ENCODE measurements around the gene CCDC34.
"Not testable (repeated sequence)": the region's sequence is repeated elsewhere in the genome, so short reads cannot be mapped to it uniquely, and the experiment has no call there.

Gene CCDC34

DNA sequence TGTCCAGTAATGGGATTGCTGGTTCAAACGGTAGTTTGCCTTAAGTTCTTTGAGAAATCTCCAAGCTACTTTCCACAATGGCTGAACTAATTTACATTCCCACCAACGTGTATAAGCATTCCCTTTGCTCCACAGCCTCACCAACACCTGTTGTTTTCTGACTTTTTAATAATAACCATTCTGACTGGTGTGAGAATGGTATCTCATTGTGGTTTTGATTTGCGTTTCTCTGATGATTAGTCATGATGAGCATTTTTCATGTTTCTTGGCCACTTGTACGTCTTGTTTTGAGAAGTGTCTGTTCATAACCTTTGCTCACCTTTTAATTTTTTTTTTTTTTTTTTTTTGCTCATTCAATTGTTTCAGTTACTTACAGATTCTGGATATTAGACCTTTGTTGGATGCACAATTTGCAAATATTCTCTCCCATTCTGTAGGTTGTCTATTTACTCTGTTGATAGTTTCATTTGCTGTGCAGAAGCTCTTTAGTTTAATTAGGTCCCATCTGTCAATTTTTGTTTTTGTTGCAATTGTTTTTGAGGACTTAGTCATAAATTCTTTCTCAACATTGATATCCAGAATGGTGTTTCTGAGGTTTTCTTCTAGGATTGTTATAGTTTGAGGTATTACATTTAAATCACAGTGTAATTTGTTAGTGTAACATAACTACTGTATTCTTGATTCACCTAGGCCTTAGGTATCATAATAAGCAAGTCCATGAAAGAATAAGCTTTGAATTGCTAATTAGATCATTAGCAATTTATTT lies 33.0 kb downstream of the CCDC34 start:
- Histone ChIP-seq H3K4me3 (no peak overlapping the region), H3K9me3 (no peaks in the 10 kb centered on the region), H3K36me3 (no peaks in the 10 kb centered on the region), H3K27me3 (no peaks in the 10 kb centered on the region), H3K27ac (no peak overlapping the region), H3K4me1 (no peaks in the 10 kb centered on the region)
- intact Hi-C loops (cut with DNase I; ENCODE audit: low total_unique reads), result no loop called here
- TF ChIP-seq, protein P1, sequence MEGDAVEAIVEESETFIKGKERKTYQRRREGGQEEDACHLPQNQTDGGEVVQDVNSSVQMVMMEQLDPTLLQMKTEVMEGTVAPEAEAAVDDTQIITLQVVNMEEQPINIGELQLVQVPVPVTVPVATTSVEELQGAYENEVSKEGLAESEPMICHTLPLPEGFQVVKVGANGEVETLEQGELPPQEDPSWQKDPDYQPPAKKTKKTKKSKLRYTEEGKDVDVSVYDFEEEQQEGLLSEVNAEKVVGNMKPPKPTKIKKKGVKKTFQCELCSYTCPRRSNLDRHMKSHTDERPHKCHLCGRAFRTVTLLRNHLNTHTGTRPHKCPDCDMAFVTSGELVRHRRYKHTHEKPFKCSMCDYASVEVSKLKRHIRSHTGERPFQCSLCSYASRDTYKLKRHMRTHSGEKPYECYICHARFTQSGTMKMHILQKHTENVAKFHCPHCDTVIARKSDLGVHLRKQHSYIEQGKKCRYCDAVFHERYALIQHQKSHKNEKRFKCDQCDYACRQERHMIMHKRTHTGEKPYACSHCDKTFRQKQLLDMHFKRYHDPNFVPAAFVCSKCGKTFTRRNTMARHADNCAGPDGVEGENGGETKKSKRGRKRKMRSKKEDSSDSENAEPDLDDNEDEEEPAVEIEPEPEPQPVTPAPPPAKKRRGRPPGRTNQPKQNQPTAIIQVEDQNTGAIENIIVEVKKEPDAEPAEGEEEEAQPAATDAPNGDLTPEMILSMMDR (IDR thresholded peaks at IDR 0.05), result no peak
- DNase-seq, result no peak

DNA sequence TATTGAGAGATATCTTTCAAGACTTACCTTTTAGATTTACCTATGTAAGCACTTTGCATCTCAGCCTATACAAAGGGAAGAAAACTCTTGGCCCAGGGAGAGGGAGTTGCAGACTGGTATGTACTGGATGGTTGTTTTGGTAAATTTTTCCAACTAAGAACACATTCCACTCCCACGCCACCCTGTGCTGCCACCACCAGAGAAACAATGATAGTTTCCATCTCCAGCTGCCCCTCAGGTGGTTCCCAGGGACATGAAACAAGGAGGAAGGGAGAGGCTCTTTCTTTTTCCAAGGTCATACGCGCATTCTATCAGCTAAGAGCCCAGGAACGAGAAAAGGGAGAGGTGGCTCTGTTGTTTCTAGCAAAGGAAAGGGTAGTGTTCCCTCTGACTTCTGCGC lies 34.4 kb downstream of the CCDC34 start:
- TF ChIP-seq, protein P1 (IDR thresholded peaks at IDR 0.05), result no peak
- H3K9me3 ChIP-seq, result no peaks in the 10 kb centered on the region
- no peak for DNase-seq

DNA sequence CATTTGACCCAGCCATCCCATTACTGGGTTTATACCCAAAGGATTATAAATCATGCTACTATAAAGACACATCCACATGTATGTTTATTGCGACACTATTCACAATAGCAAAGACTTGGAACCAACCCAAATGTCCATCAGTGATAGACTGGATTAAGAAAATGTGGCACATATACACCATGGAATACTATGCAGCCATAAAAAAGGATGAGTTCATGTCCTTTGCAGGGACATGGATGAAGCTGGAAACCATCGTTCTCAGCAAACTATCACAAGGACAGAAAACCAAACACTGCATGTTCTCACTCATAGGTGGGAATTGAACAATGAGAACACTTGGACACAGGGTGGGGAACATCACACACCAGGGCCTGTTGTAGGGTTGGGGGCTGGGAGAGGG lies 36.0 kb downstream of the CCDC34 start:
- H3K36me3 ChIP-seq; H3K4me1 ChIP-seq; H3K27me3 ChIP-seq; H3K9me3 ChIP-seq; H3K4me3 ChIP-seq; DNase-seq; intact Hi-C loops (cut with DNase I; ENCODE audit: low total_unique reads); H3K27ac ChIP-seq: not testable (repeated sequence)

More for the DNA sequence above, 34.4 kb downstream of the CCDC34 start:
- intact Hi-C loops (cut with DNase I; ENCODE audit: low total_unique reads), result no loop called here
- no peaks in the 10 kb centered on the region for H3K27me3 ChIP-seq
- H3K4me3 ChIP-seq, result no peak overlapping the region
- no peak overlapping the region for H3K27ac ChIP-seq
- no peaks in the 10 kb centered on the region for H3K4me1 ChIP-seq
- no peaks in the 10 kb centered on the region for H3K36me3 ChIP-seq

DNA sequence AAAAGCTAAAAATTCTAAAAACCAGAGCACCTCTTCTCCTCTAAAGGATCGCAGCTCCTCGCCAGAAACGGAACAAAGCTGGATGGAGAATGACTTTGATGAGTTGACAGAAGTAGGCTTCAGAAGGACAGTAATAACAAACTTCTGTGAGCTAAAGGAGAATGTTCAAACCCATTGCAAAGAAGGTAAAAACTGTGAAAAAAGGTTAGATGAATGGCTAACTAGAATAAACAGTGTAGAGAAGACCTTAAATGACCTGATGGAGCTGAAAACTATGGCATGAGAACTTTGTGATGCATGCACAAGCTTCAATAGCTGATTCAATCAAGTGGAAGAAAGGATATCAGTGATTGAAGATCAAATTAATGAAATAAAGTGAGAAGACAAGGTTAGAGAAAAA lies 40.8 kb downstream of the CCDC34 start:
- H3K9me3 ChIP-seq; H3K36me3 ChIP-seq; intact Hi-C loops (cut with DNase I; ENCODE audit: low total_unique reads); H3K4me1 ChIP-seq; DNase-seq; H3K4me3 ChIP-seq; H3K27ac ChIP-seq; H3K27me3 ChIP-seq: not testable (repeated sequence)

DNA sequence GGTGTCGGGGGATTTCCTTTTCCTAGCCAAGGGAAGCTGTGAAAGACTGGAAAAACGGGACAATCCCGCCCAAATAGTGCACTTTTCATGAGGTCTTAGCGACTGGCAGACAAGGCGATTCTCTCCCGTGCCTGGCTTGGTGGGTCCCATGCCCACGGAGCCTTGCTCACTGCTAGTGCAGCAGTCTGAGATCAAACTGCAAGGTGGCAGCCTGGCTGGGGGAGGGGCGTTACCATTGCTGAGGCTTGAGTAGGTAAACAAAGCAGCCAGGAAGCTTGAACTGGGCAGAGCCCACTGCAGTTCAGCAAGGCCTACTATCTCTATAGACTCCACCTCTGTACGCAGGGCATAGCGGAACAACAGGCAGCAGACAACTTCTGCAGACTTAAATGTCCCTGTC lies 41.7 kb downstream of the CCDC34 start:
- DNase-seq; H3K27ac ChIP-seq; H3K4me3 ChIP-seq; H3K4me1 ChIP-seq; H3K36me3 ChIP-seq; H3K9me3 ChIP-seq; H3K27me3 ChIP-seq; intact Hi-C loops (cut with DNase I; ENCODE audit: low total_unique reads): not testable (repeated sequence)

DNA sequence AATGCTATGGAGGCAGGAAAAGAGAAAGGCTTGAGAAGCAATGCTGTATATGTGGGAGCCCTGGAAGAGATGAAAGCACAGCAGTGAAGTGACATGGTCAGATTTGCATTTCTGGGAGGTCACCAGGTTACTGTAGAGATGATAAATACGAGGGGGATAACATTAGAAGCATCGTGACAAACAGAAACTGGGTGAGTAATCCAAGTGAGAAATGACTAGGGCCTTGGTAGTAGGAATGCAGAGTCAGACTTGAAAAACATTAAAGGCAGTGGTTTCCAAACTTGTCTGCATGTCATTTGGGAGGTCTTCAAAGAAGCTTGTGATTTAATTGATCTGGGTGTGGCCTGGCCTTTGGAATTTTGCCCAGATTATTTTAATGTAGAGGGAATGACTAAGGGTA lies 43.9 kb downstream of the CCDC34 start:
- intact Hi-C loops (cut with DNase I; ENCODE audit: low total_unique reads), result no loop called here
- H3K4me1 ChIP-seq, result peaks cover 0 to 8% (median 0%) of the 10 kb centered on the region in 4 donors
- H3K4me3 ChIP-seq, result no peak overlapping the region
- H3K9me3 ChIP-seq, result no peaks in the 10 kb centered on the region
- DNase-seq, result no peak
- TF ChIP-seq, protein P1 (IDR thresholded peaks at IDR 0.05), result no peak
- no peaks in the 10 kb centered on the region for H3K36me3 ChIP-seq
- H3K27ac ChIP-seq, result no peak overlapping the region
- H3K27me3 ChIP-seq, result no peaks in the 10 kb centered on the region

DNA sequence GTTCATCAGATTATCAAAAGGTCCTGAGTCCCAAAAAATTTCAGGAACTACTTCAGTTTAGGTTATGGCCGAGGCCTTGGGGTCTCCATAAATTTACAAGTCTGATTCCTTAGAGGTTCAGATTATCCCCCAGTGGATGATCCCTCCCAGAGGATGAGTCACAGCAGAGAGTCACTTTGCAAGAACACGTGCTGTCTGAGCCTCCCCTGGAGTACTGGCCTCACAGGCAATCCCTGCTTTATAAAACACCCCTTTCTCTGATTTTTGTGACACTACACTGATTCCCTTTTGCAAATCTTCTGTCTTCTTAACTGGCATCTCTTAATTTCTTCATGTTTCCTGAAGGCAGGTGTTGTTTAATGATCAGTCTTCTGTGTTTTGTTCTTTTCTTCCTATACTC lies 45.3 kb downstream of the CCDC34 start:
- no peak overlapping the region for H3K27ac ChIP-seq
- no peak overlapping the region for H3K4me3 ChIP-seq
- no peaks in the 10 kb centered on the region for H3K36me3 ChIP-seq
- peaks cover 0 to 8% (median 0%) of the 10 kb centered on the region in 4 donors for H3K4me1 ChIP-seq
- intact Hi-C loops (cut with DNase I; ENCODE audit: low total_unique reads), result no loop called here
- no peaks in the 10 kb centered on the region for H3K9me3 ChIP-seq
- DNase-seq, result no peak
- TF ChIP-seq, protein P1 (IDR thresholded peaks at IDR 0.05), result no peak
- no peaks in the 10 kb centered on the region for H3K27me3 ChIP-seq

Data from tibial artery (tissue), 4 donors.